ENCODE data around the gene NRL. TPM values are rescaled to one million over a fixed set of nuclear protein-coding genes. Genes with fewer than 3 reads are reported as not detected.

The NRL gene
- total RNA-seq, 1 donor from 2014 or later = 5.5 TPM

GRCh38 chr14:24080888-24081738 lies 33.6 kb downstream of the NRL start:
- ATAC-seq (ENCODE audit: low read depth) = peak; percentile 95
- Mint-ChIP-seq H3K36me3 (ENCODE audit: low read depth) (no peaks in the 10 kb centered on the region), H3K27ac (peak overlapping the region; percentile 83), H3K4me1 (peaks cover 32% of the 10 kb centered on the region), H3K4me3 (peak overlapping the region; percentile 82), H3K9me3 (no peaks in the 10 kb centered on the region), H3K27me3 (no peaks in the 10 kb centered on the region)
- DNase-seq = peak; percentile 75
- CTCF ChIA-PET = interaction anchor here (1.1 to 4.0 kb wide), 12 partner anchors 9 to 251 kb away, joined by 3 to 24 read pairs (median 4); partner anchors contain the start of genes CARMIL3 and PCK2
- POLR2A ChIA-PET = interaction anchor here (0.6 to 5.1 kb wide), 18 partner anchors 11 to 1152 kb away, joined by 3 to 111 read pairs (median 5); partner anchors contain the start of genes CARMIL3, DCAF11, EMC9 and IRF9
- TF ChIP-seq, protein P1, sequence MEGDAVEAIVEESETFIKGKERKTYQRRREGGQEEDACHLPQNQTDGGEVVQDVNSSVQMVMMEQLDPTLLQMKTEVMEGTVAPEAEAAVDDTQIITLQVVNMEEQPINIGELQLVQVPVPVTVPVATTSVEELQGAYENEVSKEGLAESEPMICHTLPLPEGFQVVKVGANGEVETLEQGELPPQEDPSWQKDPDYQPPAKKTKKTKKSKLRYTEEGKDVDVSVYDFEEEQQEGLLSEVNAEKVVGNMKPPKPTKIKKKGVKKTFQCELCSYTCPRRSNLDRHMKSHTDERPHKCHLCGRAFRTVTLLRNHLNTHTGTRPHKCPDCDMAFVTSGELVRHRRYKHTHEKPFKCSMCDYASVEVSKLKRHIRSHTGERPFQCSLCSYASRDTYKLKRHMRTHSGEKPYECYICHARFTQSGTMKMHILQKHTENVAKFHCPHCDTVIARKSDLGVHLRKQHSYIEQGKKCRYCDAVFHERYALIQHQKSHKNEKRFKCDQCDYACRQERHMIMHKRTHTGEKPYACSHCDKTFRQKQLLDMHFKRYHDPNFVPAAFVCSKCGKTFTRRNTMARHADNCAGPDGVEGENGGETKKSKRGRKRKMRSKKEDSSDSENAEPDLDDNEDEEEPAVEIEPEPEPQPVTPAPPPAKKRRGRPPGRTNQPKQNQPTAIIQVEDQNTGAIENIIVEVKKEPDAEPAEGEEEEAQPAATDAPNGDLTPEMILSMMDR (IDR thresholded peaks at IDR 0.05) = no peak
- intact Hi-C loops (cut with micrococcal nuclease) = loop anchor here (1.0 to 2.0 kb wide), 6 partner anchors 9 to 350 kb away; partner anchors contain the start of genes CARMIL3, DCAF11, NRL and PCK2

DNA sequence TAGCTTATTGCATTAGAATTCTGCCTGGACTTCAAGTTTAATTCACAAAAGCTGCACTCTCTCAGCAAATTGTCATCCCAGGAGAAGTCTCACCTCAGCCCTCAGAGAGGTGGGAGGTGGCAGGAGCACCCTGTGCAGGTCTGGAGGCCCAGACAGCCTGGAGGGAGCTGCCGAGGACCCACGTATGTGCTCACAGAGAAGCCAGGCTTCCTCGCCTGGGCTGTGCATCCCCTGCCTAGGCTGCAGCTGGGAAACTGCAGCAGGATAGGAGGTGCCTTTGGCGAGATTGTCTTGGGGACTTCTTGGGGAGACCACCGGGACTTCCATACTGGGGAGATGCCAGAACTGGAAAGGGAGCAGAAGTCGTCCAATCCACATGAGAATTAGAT lies 34.6 kb downstream of the NRL start:
- H3K4me1 Mint-ChIP-seq = peaks cover 42% of the 10 kb centered on the region
- intact Hi-C loops (cut with micrococcal nuclease) = loop anchor here (2.0 kb wide), 2 partner anchors 67 to 351 kb away; partner anchors contain the start of genes PSME2 and RNF31

GRCh38 chr14:24079491-24080141 lies 35.1 kb downstream of the NRL start:
- ATAC-seq (ENCODE audit: low read depth) (no peak), DNase-seq (no peak)
- CTCF ChIA-PET = interaction anchor here (1.5 to 4.0 kb wide), 5 partner anchors 11 to 29 kb away, joined by 4 to 24 read pairs (median 9); partner anchors contain the start of gene PCK2
- Mint-ChIP-seq H3K4me3 (peak overlapping the region; percentile 25), H3K9me3 (no peaks in the 10 kb centered on the region), H3K36me3 (ENCODE audit: low read depth) (no peaks in the 10 kb centered on the region), H3K27ac (no peak overlapping the region), H3K27me3 (no peaks in the 10 kb centered on the region), H3K4me1 (peaks cover 46% of the 10 kb centered on the region)
- POLR2A ChIA-PET = interaction anchor here (2.3 to 5.1 kb wide), 5 partner anchors 13 to 163 kb away, joined by 10 to 111 read pairs (median 16); partner anchors contain the start of genes DCAF11, EMC9, IRF9 and NRL
- intact Hi-C loops (cut with micrococcal nuclease) = loop anchor here (2.0 kb wide), 2 partner anchors 67 to 351 kb away; partner anchors contain the start of genes PSME2 and RNF31
- TF ChIP-seq, protein P1 (IDR thresholded peaks at IDR 0.05) = no peak

More for the DNA sequence above, 34.6 kb downstream of the NRL start:
- POLR2A ChIA-PET = interaction anchor here (0.8 to 5.1 kb wide), 10 partner anchors 10 to 162 kb away, joined by 3 to 111 read pairs (median 12); partner anchors contain the start of genes DCAF11, EMC9, IRF9 and NRL
- no peaks in the 10 kb centered on the region for H3K27me3 Mint-ChIP-seq
- H3K36me3 Mint-ChIP-seq (ENCODE audit: low read depth) = no peaks in the 10 kb centered on the region
- peak overlapping the region; percentile 44 for H3K4me3 Mint-ChIP-seq
- ATAC-seq (ENCODE audit: low read depth) (no peak), DNase-seq (no peak)
- H3K27ac Mint-ChIP-seq = peak overlapping the region; percentile 83
- CTCF ChIA-PET = interaction anchor here (1.1 to 4.0 kb wide), 7 partner anchors 10 to 46 kb away, joined by 3 to 24 read pairs (median 7); partner anchors contain the start of genes CARMIL3 and PCK2
- TF ChIP-seq, protein P1 (IDR thresholded peaks at IDR 0.05) = no peak
- no peaks in the 10 kb centered on the region for H3K9me3 Mint-ChIP-seq

- Mint-ChIP-seq H3K4me3 (no peak overlapping the region), H3K27ac (no peak overlapping the region)
These were observed 36.6 kb downstream of the NRL start for GRCh38 chr14:24078146-24078545.

More at GRCh38 chr14:24078146-24078545, 36.6 kb downstream of the NRL start:
- no peak for ATAC-seq (ENCODE audit: low read depth)
- Mint-ChIP-seq H3K9me3 (no peaks in the 10 kb centered on the region), H3K4me1 (peaks cover 46% of the 10 kb centered on the region), H3K36me3 (ENCODE audit: low read depth) (no peaks in the 10 kb centered on the region), H3K27me3 (no peaks in the 10 kb centered on the region)
- TF ChIP-seq, protein P1 (IDR thresholded peaks at IDR 0.05) = no peak
- CTCF ChIA-PET = interaction anchor here (0.8 kb wide), 1 partner anchor 14 kb away, joined by 3 read pairs; no protein-coding TSS in a partner anchor
- POLR2A ChIA-PET = no interaction called here
- intact Hi-C loops (cut with micrococcal nuclease) = no loop called here
- DNase-seq = no peak
